Caco-2 (cell line): ENCODE data around the gene OSBPL2. TPM values are rescaled to one million over a fixed set of nuclear protein-coding genes. Genes with fewer than 3 reads are reported as not detected.

Source experiments
- BruUV-seq: library from RNA; stranded (reverse); fragments of 400-500 nt; replicated peaks from 2 replicates; lab custom pipeline; 2021; lab: Mats Ljungman, UMichigan
- CTCF ChIA-PET: fragments of 300-600 bp; sonication (Branson Sonifier 250); formaldehyde crosslinking; loops from one replicate; lab custom pipeline; 2022; ENCODE audit warnings: antibody characterized with exemption; lab: Charles Lee
- POLR2A ChIA-PET: fragments of 300-600 bp; sonication (Branson Sonifier 250); formaldehyde crosslinking; loops from one replicate; lab custom pipeline; 2022; ENCODE audit warnings: antibody characterized with exemption; lab: Charles Lee
- DNase-seq, 2 experiments: peaks; one replicate each; pipeline versions ENCODE4 v3.0.0 to v3.0.0-alpha.2; 2020 to 2022
- H3K27me3 ChIP-seq: replicated peaks from 2 replicates; pipeline ENCODE4 v1.6.0; 2011; ENCODE audit warnings: low read length; ENCODE audit not compliant: control insufficient read depth, insufficient read depth
- H3K36me3 ChIP-seq: 2 replicates; pipeline ENCODE4 v1.5.1; 2011; ENCODE audit warnings: low read length; ENCODE audit not compliant: control insufficient read depth, insufficient read depth
- H3K4me1 ChIP-seq: fragments of 250-450 bp; sonication (Bioruptor Pico); 2 replicates; pipeline ENCODE4 v1.5.1; 2020; ENCODE audit warnings: mild to moderate bottlenecking
- H3K4me3 ChIP-seq: 2 replicates; pipeline ENCODE4 v1.5.1; 2011; ENCODE audit warnings: low read depth, mild to moderate bottlenecking, control low read depth, low read length
- H3K9me3 ChIP-seq: fragments of 250-450 bp; sonication (Bioruptor Pico); 2 replicates; pipeline ENCODE4 v1.5.1; 2020; ENCODE audit warnings: mild to moderate bottlenecking, moderate library complexity
- H3K27ac Mint-ChIP-seq: one replicate; pipeline ENCODE4 v1.8.0; 2022; ENCODE audit warnings: mixed read lengths; ENCODE audit not compliant: unreplicated experiment
- H3K27me3 Mint-ChIP-seq: one replicate; pipeline ENCODE4 v1.8.0; 2022; ENCODE audit warnings: mixed read lengths; ENCODE audit not compliant: insufficient read depth, unreplicated experiment
- H3K36me3 Mint-ChIP-seq: one replicate; pipeline ENCODE4 v1.8.0; 2022; ENCODE audit warnings: mild to moderate bottlenecking, mixed read lengths; ENCODE audit not compliant: insufficient read depth, unreplicated experiment
- H3K4me1 Mint-ChIP-seq: one replicate; pipeline ENCODE4 v1.8.0; 2022; ENCODE audit warnings: low read depth, mixed read lengths; ENCODE audit not compliant: unreplicated experiment
- H3K4me3 Mint-ChIP-seq: one replicate; pipeline ENCODE4 v1.8.0; 2022; ENCODE audit warnings: mild to moderate bottlenecking, moderate library complexity, mixed read lengths; ENCODE audit not compliant: unreplicated experiment
- H3K9me3 Mint-ChIP-seq: one replicate; pipeline ENCODE4 v1.8.0; 2022; ENCODE audit warnings: mixed read lengths; ENCODE audit not compliant: unreplicated experiment
- CTCF ChIP-seq, 2 experiments: fragments of 200-600 bp in 1 of 2; IDR thresholded peaks; 1 replicate in 1 of 2; 2 replicates in 1 of 2; pipeline versions ENCODE4 v1.5.1 to v1.8.0; 2011 to 2022; ENCODE audit warnings: antibody characterized with exemption in 1 of 2, control low read depth in 1 of 2, inconsistent platforms in 1 of 2, low read depth in 1 of 2, low read length in 1 of 2, mild to moderate bottlenecking in 1 of 2, moderate library complexity in 1 of 2; ENCODE audit not compliant: insufficient read depth in 1 of 2, severe bottlenecking in 1 of 2, unreplicated experiment in 1 of 2
- intact Hi-C: fragments of 100-400 bp; cut with micrococcal nuclease; formaldehyde crosslinking; loops from one replicate; pipeline ENCODE4 v1.10.0; 2022; ENCODE audit not compliant: unreplicated experiment
- total RNA-seq: library from RNA; stranded (reverse); gene quantifications from 2 replicates; pipeline ENCODE4 v1.2.3, GENCODE V29; 2022

The OSBPL2 gene
- total RNA-seq, 1 experiment from 2014 or later: 132 TPM

GRCh38 chr20:62325172-62325905 lies 87.0 kb downstream of the OSBPL2 start:
- no peak for TF ChIP-seq CTCF (IDR thresholded peaks at IDR 0.05; ENCODE audit: insufficient read depth in 1 of 2, low read depth in 1 of 2, low read length in 1 of 2, severe bottlenecking in 1 of 2, unreplicated experiment in 1 of 2)
- Mint-ChIP-seq H3K27ac (peak overlapping the region; percentile 6), H3K4me3 (no peak overlapping the region), H3K27me3 (no peaks in the 10 kb centered on the region), H3K4me1 (no peaks in the 10 kb centered on the region), H3K36me3 (peaks cover 100% of the 10 kb centered on the region), H3K9me3 (no peaks in the 10 kb centered on the region)
- Histone ChIP-seq H3K27me3 (no peaks in the 10 kb centered on the region), H3K4me1 (no peaks in the 10 kb centered on the region), H3K9me3 (no peaks in the 10 kb centered on the region), H3K4me3 (no peak overlapping the region), H3K36me3 (peaks cover 50% of the 10 kb centered on the region)
- BruUV-seq: no TSS peak
- DNase-seq: no peak
- ChIA-PET CTCF (interaction anchor here (0.5 to 2.2 kb wide), 3 partner anchors 24 to 1795 kb away, joined by 3 to 8 read pairs (median 4); no protein-coding TSS in a partner anchor), POLR2A (no interaction called here)
- intact Hi-C loops: no loop called here

GRCh38 chr20:62326559-62326958 lies 88.2 kb downstream of the OSBPL2 start:
- intact Hi-C loops: no loop called here
- H3K9me3 Mint-ChIP-seq: no peaks in the 10 kb centered on the region
- no peak for TF ChIP-seq CTCF (IDR thresholded peaks at IDR 0.05; ENCODE audit: insufficient read depth in 1 of 2, low read depth in 1 of 2, low read length in 1 of 2, severe bottlenecking in 1 of 2, unreplicated experiment in 1 of 2)
- peaks cover 100% of the 10 kb centered on the region for H3K36me3 Mint-ChIP-seq
- H3K4me1 Mint-ChIP-seq: no peaks in the 10 kb centered on the region
- POLR2A ChIA-PET: no interaction called here
- BruUV-seq: no TSS peak
- no peaks in the 10 kb centered on the region for H3K4me1 ChIP-seq
- H3K4me3 Mint-ChIP-seq: no peak overlapping the region
- no peaks in the 10 kb centered on the region for H3K27me3 ChIP-seq
- no peak for DNase-seq
- peaks cover 46% of the 10 kb centered on the region for H3K36me3 ChIP-seq
- no peaks in the 10 kb centered on the region for H3K9me3 ChIP-seq
- H3K27me3 Mint-ChIP-seq: no peaks in the 10 kb centered on the region
- no peak overlapping the region for H3K4me3 ChIP-seq
- H3K27ac Mint-ChIP-seq: no peak overlapping the region
- CTCF ChIA-PET: interaction anchor here (0.6 kb wide), 3 partner anchors 13 to 56 kb away, joined by 3 to 4 read pairs (median 3); no protein-coding TSS in a partner anchor

- intact Hi-C loops: no loop called here
- H3K4me1 Mint-ChIP-seq: no peaks in the 10 kb centered on the region
- H3K27me3 Mint-ChIP-seq: no peaks in the 10 kb centered on the region
- H3K9me3 ChIP-seq: no peaks in the 10 kb centered on the region
- no peaks in the 10 kb centered on the region for H3K9me3 Mint-ChIP-seq
- no peak overlapping the region for H3K4me3 ChIP-seq
- ChIA-PET POLR2A (interaction anchor here (0.6 kb wide), 1 partner anchor 48 kb away, joined by 3 read pairs; no protein-coding TSS in a partner anchor), CTCF (interaction anchor here (0.6 kb wide), 1 partner anchor 55 kb away, joined by 3 read pairs; no protein-coding TSS in a partner anchor)
- TSS peak; percentile 15 for BruUV-seq
- peaks cover 100% of the 10 kb centered on the region for H3K36me3 Mint-ChIP-seq
- H3K36me3 ChIP-seq: peaks cover 43% of the 10 kb centered on the region
- no peak for DNase-seq
- H3K4me1 ChIP-seq: no peaks in the 10 kb centered on the region
- TF ChIP-seq CTCF (IDR thresholded peaks at IDR 0.05; ENCODE audit: insufficient read depth in 1 of 2, low read depth in 1 of 2, low read length in 1 of 2, severe bottlenecking in 1 of 2, unreplicated experiment in 1 of 2): no peak
- peak overlapping the region; percentile 22 for H3K4me3 Mint-ChIP-seq
- no peaks in the 10 kb centered on the region for H3K27me3 ChIP-seq
- no peak overlapping the region for H3K27ac Mint-ChIP-seq
Measured at GRCh38 chr20:62326959-62327725, 88.8 kb downstream of the OSBPL2 start.
